Measurements from ENCODE around the gene TADA2B. TPM values are rescaled to one million over a fixed set of nuclear protein-coding genes. Genes with fewer than 3 reads are reported as not detected.

The TADA2B gene
- total and polyA plus RNA-seq, 9 of the 15 experiments (the other 6 are each of a cell fraction or from before 2014, with no cell fraction given): 0.55 to 12.2 (median 7.5) TPM

DNA sequence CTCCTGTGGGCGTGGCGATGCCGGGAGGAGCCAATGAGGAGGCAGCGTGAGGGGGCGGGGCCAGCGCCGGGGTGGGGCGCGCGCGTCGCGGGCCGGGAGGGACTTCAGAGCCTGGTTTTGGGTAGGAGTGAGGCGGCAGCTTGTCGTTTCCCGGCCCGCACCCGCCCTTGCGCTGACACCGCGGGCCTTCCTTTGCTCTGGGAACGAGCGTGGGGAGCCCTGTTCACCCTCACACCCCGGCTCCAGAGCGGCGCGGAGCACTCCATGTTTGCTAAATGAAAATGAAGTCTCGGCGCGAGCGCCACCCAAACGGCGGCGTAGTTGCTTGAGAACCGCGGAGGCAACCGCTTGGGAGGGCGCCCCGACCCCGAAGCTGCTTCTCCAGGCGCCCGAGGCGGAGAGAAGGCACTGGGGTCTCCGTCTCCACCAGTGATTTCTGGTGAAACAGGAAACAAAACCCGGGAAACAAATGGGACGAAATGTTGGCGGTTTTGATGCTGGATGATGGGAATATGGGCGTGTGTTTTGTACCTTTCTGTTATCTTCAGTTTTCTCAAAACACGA is 25.2 kb downstream of the TADA2B start (continued):
- TF ChIP-seq, protein P1, sequence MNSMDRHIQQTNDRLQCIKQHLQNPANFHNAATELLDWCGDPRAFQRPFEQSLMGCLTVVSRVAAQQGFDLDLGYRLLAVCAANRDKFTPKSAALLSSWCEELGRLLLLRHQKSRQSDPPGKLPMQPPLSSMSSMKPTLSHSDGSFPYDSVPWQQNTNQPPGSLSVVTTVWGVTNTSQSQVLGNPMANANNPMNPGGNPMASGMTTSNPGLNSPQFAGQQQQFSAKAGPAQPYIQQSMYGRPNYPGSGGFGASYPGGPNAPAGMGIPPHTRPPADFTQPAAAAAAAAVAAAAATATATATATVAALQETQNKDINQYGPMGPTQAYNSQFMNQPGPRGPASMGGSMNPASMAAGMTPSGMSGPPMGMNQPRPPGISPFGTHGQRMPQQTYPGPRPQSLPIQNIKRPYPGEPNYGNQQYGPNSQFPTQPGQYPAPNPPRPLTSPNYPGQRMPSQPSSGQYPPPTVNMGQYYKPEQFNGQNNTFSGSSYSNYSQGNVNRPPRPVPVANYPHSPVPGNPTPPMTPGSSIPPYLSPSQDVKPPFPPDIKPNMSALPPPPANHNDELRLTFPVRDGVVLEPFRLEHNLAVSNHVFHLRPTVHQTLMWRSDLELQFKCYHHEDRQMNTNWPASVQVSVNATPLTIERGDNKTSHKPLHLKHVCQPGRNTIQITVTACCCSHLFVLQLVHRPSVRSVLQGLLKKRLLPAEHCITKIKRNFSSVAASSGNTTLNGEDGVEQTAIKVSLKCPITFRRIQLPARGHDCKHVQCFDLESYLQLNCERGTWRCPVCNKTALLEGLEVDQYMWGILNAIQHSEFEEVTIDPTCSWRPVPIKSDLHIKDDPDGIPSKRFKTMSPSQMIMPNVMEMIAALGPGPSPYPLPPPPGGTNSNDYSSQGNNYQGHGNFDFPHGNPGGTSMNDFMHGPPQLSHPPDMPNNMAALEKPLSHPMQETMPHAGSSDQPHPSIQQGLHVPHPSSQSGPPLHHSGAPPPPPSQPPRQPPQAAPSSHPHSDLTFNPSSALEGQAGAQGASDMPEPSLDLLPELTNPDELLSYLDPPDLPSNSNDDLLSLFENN (IDR thresholded peaks at IDR 0.05; ENCODE audit: low read depth in 2 of 2, low read length in 2 of 2): no peak
- TF ChIP-seq MTF1 (CRISPR knock-in tag; IDR thresholded peaks at IDR 0.05; ENCODE audit: borderline replicate concordance) (no peak), PHB (CRISPR knock-in tag; IDR thresholded peaks at IDR 0.05) (0 out of 2 replicates have a peak, but pooled peaks have one; percentile 65), ZNF431 (CRISPR knock-in tag; IDR thresholded peaks at IDR 0.05) (0 out of 2 replicates have a peak, but pooled peaks have one; percentile 24), ZNF77 (CRISPR knock-in tag; IDR thresholded peaks at IDR 0.05) (no peak), SMAD4 (CRISPR knock-in tag; conservative IDR thresholded peaks at IDR 0.05) (no peak), ZNF184 (CRISPR knock-in tag; IDR thresholded peaks at IDR 0.05) (no peak), SIN3A (IDR thresholded peaks at IDR 0.05; ENCODE audit: borderline replicate concordance in 2 of 2, control insufficient read depth in 1 of 2, low read depth in 2 of 2, low read length in 2 of 2) (peak; percentile 15 to 28; a peak in 1 of 4 replicates), SMC3 (conservative IDR thresholded peaks at IDR 0.05; ENCODE audit: insufficient read depth, low read depth, low read length) (no peak), ZFX (CRISPR knock-in tag; IDR thresholded peaks at IDR 0.05) (peak; percentile 36), BCL6 (CRISPR knock-in tag; IDR thresholded peaks at IDR 0.05) (no peak), NR2C2 (CRISPR knock-in tag; IDR thresholded peaks at IDR 0.05) (no peak), NR2C2 (tag; IDR thresholded peaks at IDR 0.05) (peak; percentile 95), POLR2B (IDR thresholded peaks at IDR 0.05; ENCODE audit: low read depth, partially characterized antibody) (peak; percentile 70)
- TF ChIP-seq, protein P2, sequence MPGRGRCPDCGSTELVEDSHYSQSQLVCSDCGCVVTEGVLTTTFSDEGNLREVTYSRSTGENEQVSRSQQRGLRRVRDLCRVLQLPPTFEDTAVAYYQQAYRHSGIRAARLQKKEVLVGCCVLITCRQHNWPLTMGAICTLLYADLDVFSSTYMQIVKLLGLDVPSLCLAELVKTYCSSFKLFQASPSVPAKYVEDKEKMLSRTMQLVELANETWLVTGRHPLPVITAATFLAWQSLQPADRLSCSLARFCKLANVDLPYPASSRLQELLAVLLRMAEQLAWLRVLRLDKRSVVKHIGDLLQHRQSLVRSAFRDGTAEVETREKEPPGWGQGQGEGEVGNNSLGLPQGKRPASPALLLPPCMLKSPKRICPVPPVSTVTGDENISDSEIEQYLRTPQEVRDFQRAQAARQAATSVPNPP (IDR thresholded peaks at IDR 0.05; ENCODE audit: borderline replicate concordance, insufficient read depth, insufficient read length): no peak
- TF ChIP-seq, protein P3, sequence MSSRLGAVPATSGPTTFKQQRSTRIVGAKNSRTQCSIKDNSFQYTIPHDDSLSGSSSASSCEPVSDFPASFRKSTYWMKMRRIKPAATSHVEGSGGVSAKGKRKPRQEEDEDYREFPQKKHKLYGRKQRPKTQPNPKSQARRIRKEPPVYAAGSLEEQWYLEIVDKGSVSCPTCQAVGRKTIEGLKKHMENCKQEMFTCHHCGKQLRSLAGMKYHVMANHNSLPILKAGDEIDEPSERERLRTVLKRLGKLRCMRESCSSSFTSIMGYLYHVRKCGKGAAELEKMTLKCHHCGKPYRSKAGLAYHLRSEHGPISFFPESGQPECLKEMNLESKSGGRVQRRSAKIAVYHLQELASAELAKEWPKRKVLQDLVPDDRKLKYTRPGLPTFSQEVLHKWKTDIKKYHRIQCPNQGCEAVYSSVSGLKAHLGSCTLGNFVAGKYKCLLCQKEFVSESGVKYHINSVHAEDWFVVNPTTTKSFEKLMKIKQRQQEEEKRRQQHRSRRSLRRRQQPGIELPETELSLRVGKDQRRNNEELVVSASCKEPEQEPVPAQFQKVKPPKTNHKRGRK (tag; IDR thresholded peaks at IDR 0.05): no peak
- TF ChIP-seq, protein P4, sequence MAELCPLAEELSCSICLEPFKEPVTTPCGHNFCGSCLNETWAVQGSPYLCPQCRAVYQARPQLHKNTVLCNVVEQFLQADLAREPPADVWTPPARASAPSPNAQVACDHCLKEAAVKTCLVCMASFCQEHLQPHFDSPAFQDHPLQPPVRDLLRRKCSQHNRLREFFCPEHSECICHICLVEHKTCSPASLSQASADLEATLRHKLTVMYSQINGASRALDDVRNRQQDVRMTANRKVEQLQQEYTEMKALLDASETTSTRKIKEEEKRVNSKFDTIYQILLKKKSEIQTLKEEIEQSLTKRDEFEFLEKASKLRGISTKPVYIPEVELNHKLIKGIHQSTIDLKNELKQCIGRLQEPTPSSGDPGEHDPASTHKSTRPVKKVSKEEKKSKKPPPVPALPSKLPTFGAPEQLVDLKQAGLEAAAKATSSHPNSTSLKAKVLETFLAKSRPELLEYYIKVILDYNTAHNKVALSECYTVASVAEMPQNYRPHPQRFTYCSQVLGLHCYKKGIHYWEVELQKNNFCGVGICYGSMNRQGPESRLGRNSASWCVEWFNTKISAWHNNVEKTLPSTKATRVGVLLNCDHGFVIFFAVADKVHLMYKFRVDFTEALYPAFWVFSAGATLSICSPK (IDR thresholded peaks at IDR 0.05; ENCODE audit: borderline replicate concordance): no peak

Data from K562 (cell line).